HG03039 (cell line): ENCODE data around the gene PHF1.
A peak's percentile ranks its signal among the peaks of the same experiment; 100 is the strongest.
"Not testable (repeated sequence)": the region's sequence is repeated elsewhere in the genome, so short reads cannot be mapped to it uniquely, and the experiment has no call there.

Experiments used
- ATAC-seq: cut with Tn5 transposase; IDR thresholded peaks from one replicate; pipeline ENCODE4 v1.9.1; 2021; ENCODE audit warnings: mild to moderate bottlenecking, moderate library complexity; ENCODE audit not compliant: unreplicated experiment

PHF1 gene

GRCh38 chr6:33391278-33391921 lies 19.4 kb upstream of the PHF1 start, which contains the start of gene KIFC1:
KIFC1 (plus strand) TSS chr6:33391823; CDS start chr6:33391986, 163 bp downstream.
- ATAC-seq = peak; percentile 81

- ATAC-seq = peak; percentile 22
Observed at GRCh38 chr6:33391922-33392594, 18.8 kb upstream of the PHF1 start.

GRCh38 chr6:33392595-33392948 lies 18.2 kb upstream of the PHF1 start:
- no peak for ATAC-seq

GRCh38 chr6:33392979-33393378 lies 17.8 kb upstream of the PHF1 start:
- ATAC-seq = no peak

- ATAC-seq = no peak
Observed at GRCh38 chr6:33397541-33397940, 13.3 kb upstream of the PHF1 start.

- ATAC-seq = not testable (repeated sequence)
Observed at GRCh38 chr6:33398601-33399000, 12.2 kb upstream of the PHF1 start.

- ATAC-seq = not testable (repeated sequence)
Observed at GRCh38 chr6:33399881-33400280, 10.9 kb upstream of the PHF1 start.

- no peak for ATAC-seq
Observed at GRCh38 chr6:33404884-33405283, 5.9 kb upstream of the PHF1 start.

- no peak for ATAC-seq
Observed at GRCh38 chr6:33405386-33405940, 5.4 kb upstream of the PHF1 start.

- no peak for ATAC-seq
Observed at GRCh38 chr6:33406126-33406525, 4.7 kb upstream of the PHF1 start.

GRCh38 chr6:33407132-33407718 lies 3.6 kb upstream of the PHF1 start:
- ATAC-seq = no peak

GRCh38 chr6:33410050-33410710 lies 634 bp upstream of the PHF1 start:
- ATAC-seq = peak; percentile 71

GRCh38 chr6:33411632-33412005 lies 805 bp downstream of the PHF1 start:
- no peak for ATAC-seq

- ATAC-seq = no peak
Observed at GRCh38 chr6:33412140-33413009, 1.6 kb downstream of the PHF1 start.

- ATAC-seq = no peak
Observed at GRCh38 chr6:33413241-33414120, 2.7 kb downstream of the PHF1 start.

GRCh38 chr6:33414592-33415271 lies 3.9 kb downstream of the PHF1 start:
- ATAC-seq = no peak

- ATAC-seq = no peak
Observed at GRCh38 chr6:33415831-33416230, 5.0 kb downstream of the PHF1 start.

- no peak for ATAC-seq
Observed at GRCh38 chr6:33416386-33417127, 5.7 kb downstream of the PHF1 start.
